Stimulated activated CD4-positive, alpha-beta T cell treated with anti-CD3 and anti-CD28 coated beads, Interleukin-4, amount 100 ng/mL, for 24 hours (primary cell): Measurements from ENCODE around the gene ARMC3.
A peak's percentile ranks its signal among the peaks of the same experiment; 100 is the strongest.
"Not testable (repeated sequence)": the region's sequence is repeated elsewhere in the genome, so short reads cannot be mapped to it uniquely, and the experiment has no call there.

Experiments
- DNase-seq: peaks from one replicate; pipeline ENCODE4 v3.0.0-alpha.2; 2020

The ARMC3 gene

DNA sequence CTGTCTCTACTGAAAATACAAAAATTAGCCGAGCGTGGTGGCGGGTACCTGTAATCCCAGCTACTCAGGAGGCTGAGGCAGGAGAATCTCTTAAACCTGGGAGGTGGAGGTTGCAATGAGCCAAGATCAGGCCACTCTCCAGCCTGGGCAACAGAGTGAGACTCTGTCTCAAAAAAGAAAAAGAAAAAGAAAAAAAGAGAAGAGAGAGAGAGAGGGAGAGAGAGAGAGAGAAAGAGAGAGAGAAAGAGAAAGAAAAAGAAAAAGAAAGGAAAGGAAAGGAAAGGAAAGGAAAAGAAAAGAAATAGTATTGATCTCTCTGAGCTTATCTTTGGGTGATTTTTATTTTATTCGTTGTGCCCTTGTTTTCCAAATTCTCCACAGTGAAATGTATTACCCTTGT is 1.2 kb downstream of the ARMC3 start:
- DNase-seq = not testable (repeated sequence)

DNA sequence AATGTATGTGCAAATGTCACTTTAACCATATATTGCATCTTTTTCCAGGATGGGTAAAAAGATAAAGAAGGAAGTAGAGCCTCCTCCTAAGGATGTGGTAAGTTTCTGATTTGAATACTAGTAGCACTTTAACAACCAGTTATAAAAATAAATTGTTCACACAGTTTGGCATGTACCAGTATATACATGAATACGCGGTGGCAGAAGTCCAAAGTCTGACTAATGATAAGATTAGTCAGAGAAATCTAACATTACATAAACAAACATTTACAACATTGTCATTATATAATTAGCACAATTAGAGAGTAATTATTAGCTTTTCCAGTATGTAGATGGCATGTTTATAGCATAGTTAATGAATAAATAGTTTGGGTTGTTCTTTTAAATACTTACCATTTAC is 4.1 kb downstream of the ARMC3 start:
- no peak for DNase-seq

- DNase-seq = no peak
These were observed 4.9 kb downstream of the ARMC3 start for GRCh38 chr10:22932626-22933370.

GRCh38 chr10:22934726-22935125 is 6.9 kb downstream of the ARMC3 start:
- DNase-seq = no peak

- DNase-seq = no peak
These were observed 14.6 kb downstream of the ARMC3 start for GRCh38 chr10:22942437-22942836.

GRCh38 chr10:22945934-22946673 is 18.3 kb downstream of the ARMC3 start:
- no peak for DNase-seq

- DNase-seq = no peak
These were observed 27.1 kb downstream of the ARMC3 start for GRCh38 chr10:22954970-22955369.

DNA sequence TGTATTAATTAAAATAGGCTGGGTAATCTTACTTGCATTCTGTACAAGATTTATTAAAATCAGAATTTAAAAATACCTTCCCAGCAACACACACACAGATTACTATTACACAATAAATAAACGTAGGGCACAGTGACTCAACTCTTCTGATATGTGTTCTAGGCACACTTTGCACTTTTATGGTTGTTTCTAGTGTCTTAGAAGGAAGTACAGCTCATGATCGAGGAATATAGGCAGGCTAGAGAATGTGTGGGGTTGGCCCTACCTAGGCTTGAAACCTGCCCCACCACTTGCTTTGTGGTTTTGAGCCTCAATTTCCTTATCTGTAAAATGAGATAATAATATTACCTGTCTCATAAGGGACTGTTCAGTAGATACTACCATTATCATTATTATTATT is 30.5 kb downstream of the ARMC3 start:
- DNase-seq = no peak

DNA sequence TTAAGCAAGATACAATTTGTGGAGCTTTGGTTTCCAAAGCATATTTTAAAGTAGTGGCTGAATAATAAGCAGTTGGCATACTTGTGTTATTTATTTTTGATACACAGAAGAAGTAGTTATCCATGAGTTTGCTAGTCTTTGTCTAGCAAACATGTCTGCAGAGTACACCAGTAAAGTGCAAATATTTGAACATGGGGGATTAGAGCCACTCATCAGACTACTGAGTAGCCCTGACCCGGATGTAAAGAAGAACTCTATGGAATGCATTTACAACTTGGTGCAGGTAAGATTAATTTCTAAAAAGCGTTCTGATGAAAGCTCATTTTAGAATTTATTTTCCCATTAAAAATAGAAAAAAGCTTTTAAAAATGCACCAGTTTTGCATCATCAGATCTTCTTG is 31.4 kb downstream of the ARMC3 start:
- DNase-seq = no peak

- no peak for DNase-seq
These were observed 32.1 kb downstream of the ARMC3 start for GRCh38 chr10:22959950-22960349.

DNA sequence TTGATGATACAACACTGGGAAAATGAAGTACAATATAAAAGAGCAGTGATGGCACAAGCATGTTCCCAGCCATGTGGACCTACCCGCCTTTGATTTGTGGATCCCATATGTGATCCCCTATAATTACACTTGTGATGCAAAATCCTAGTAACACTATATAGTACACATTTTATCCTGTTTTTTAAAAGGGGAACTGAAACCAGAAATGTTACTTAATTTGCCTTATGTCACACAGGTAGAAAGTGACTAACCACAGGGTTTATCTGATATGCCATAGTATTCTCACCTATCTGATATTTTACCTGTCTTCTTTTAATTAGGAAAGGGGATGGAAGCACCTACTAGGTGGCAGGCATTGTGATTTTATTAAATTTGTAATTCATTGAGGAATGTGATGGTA is 35.0 kb downstream of the ARMC3 start:
- DNase-seq = no peak

GRCh38 chr10:22969704-22970103 is 41.9 kb downstream of the ARMC3 start:
- DNase-seq = no peak

- DNase-seq = no peak
These were observed 48.7 kb downstream of the ARMC3 start for GRCh38 chr10:22976534-22976933.

- DNase-seq = no peak
These were observed 49.9 kb downstream of the ARMC3 start for GRCh38 chr10:22977751-22978150.

DNA sequence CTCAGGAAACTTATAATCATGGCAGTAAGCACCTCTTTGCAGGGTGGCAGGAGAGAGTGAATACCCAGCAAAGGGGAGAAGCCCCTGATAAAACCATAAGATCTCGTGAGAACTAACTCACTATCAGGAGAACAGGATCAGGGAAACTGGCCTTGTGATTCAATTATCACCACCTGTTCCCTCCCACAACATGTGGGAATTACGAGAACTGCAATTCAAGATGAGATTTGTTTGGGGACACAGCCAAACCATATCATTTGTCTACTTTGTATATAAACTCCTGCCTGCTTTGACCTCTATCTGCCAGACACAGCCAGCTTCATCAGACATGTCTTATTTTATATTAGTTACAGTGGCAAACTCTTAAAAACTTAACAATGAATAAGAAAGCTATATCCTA is 50.4 kb downstream of the ARMC3 start:
- no peak for DNase-seq

DNA sequence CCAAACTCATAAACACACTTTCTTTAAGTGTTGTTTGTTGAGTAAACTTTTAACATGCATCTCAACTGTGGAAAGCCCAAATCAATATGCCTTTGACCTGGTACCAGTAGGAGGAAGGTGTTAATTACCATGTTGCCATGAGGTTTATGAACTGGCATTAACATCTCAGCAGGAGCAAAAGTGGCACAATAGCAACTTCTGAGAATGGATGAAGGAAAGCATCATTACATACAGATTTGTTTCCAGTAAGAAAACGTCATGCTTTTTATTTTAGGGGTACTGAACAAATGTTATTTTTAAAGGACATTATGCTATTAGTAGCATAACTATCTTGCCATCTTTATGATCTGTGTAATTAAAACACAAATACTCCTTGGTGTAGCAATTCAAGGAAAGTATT is 51.1 kb downstream of the ARMC3 start:
- no peak for DNase-seq

DNA sequence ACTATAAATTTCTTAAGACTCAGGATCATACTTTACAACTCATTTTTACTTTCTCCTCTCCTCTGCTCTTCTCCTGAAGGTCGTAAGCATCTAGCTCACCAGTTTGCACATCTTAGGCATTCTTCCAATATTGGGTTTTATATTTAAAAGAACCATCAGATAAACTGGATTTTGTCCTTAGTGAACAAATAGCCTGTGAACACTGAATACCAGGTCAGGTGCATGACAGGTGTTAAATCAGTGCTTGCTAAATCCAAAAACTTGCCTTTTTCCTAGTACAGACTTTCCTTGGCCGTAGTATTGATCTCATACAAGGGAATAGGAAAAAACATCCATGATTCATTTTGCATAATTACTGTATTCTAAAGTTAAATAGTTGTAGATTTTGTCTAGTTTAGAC is 53.0 kb downstream of the ARMC3 start:
- DNase-seq = no peak

- DNase-seq = no peak
These were observed 56.2 kb downstream of the ARMC3 start for GRCh38 chr10:22984066-22984465.

- DNase-seq = no peak
These were observed 59.1 kb downstream of the ARMC3 start for GRCh38 chr10:22986771-22987542.

DNA sequence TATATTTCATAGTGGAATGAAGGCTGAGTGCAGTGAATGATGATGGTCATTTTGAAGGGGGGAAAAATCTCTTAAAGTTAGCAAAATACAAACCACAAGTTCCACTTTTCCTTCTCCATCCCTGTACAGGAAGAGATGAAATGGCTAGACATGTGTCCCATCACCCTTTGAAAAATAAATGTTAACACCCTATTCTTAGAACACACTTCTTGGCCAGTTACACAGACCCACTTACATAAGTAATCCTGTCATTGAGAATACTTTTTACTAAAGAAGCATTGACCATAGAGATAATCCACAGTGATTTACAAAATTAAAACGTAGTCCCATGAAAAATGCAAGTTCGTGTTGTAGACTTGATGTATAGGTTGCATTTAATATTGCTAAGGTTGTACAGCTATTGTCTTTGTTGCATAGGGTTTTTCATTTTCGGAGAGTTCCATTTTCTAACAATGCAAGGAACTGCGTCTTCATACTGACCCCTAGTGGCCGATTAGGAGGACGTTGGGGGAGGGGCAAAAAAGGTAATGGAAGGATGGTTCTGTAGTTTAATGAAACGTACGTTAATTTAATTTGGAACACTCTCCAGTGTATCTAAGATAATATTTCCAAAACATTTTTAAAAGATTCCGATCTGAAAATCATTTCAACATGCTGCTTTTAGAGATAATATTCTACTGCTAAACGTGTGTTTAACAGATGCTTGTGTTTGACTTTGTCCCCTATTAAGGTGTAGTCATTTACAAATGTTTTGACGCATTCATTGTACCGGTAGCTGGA is 60.9 kb downstream of the ARMC3 start:
- DNase-seq = peak; percentile 77

DNA sequence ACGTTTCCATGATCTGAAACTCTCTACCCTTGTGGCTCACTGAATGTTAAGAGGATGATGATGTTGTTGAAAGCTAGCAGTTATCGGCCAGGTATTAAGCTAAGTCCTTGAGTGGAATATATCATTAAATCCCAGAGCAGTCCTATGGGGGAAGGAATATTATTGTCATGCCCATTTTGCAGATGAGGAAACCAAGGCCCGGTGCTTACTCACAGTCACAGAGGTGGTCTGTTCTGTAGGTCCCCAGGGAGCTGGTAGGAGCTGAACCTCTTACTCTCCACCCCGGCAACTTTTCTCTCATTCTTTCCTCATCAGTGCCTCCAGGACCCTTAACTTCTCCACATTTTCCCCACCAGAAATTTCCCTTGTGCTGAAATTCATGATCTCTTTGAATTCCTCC is 62.6 kb downstream of the ARMC3 start:
- DNase-seq = no peak

DNA sequence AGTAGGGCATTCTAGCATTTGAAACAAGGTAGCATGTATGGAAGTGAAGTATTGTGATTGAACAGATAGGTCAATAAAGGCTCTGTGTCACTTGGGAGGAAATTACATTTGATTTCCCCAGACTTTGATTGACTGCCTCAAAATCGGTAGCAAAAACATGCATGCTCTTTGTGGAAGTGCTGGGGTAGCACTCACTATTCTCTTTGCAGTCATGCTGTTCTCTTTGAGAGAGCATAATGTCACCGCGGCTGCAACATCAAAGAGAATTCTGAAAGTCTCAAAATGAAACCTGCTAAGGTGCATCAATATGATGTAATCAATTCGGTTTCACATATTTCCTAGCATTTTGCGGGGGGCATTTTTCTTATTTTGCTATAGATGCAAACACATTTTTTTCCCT is 64.2 kb downstream of the ARMC3 start:
- DNase-seq = peak; percentile 27

GRCh38 chr10:22992621-22993020 is 64.8 kb downstream of the ARMC3 start:
- no peak for DNase-seq
